Bladder microvascular endothelial cell (primary cell): ENCODE data around the gene SRRM2. TPM values are rescaled to one million over a fixed set of nuclear protein-coding genes. Genes with fewer than 3 reads are reported as not detected.

Experiments
- total RNA-seq: library from RNA; depleted of rRNA; stranded (reverse); fragments of >200 nt; gene quantifications from 2 replicates; pipeline ENCODE4 v1.2.3, GENCODE V29; 2014

Gene SRRM2
- 25.3 and 76.9 TPM in 2 replicates for total RNA-seq

DNA sequence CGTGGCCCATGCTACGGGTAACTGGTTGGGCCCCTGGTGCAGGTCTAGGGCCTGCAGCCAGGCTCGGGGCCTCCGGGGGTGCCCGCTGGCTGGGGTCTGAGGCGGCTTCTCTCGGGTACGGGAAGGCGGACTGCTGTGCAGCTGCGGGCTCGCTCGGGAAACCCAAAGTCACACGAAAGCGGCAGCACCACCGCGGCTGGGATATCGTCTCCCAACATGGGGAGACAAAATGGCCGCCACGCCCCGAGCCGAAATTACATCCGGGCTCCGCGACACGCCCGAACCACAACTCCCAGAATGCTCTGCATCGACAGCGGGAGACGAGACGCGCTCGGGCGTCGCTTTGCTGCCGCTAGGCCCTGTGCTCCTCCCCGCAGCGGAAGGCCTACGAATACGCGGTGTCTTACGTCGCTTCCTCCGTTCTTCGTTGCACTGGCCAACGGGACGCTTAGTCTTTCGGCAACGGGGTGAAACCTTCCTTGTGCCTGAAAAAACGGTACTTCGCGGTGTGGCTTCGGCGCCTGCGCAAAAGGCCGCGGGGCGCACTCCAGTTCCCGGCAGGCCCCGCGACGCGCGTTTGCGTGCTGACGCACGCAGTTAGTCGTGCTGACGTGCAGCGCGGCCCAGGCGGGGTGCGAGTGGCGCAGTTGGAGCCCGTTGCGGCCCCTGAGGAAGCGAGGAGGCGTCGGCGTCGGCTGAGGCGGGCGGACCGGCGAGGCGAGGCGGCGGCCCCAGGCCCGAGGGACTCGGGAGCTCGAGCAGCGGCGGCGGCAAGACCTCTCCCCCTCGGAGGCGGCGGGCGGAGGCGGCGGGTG lies at the start of gene SRRM2:
Gene SRRM2, plus strand, starts transcription at position 604 of the 815 bp plus-strand sequence. CDS start 3,727 bp downstream, outside the sequence.

GRCh38 chr16:2720064-2720457 lies 32.4 kb upstream of the SRRM2 start, which contains the start of gene PRSS27:
PRSS27 (minus strand) TSS chr16:2720224; CDS start chr16:2720160, 64 bp downstream.

DNA sequence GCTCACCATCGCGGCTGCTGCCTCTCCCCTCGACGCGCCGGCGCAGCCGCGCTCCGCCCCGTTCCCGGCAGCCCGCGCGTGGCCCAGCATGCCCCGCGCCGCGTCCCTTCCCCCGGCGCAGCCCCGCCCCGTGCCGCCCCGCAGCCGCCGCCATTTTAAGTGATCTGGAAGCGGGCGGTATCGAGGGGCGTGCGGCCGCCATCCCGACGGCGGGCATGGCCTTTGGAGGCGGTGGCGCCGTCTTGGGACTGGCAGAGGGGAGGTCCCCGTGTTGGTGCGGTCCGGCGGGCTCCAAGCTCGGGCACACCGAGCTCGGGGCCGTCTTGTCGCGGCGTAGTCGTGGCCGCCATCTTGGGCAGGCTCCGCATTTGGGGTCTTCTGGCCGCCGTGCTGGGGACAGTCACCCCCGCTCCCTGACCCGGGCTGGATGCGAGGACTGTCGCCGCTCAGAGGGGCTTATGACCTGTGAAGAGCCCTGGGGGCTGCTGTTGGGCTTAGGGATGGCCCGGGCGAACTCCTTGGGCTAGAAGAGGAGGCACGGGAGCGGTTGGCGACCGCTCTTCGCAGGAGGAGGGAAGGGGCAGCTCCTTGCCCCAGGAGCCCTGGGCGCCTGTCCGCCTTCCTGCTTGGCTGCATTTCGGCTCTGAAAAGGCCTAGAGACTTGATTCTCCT lies 24.9 kb downstream of the SRRM2 start, which contains the start of gene ELOB:
Gene ELOB, minus strand, starts transcription at position 50 of the 672 bp plus-strand sequence. Its CDS starts 41 bp downstream, at position 9.

DNA sequence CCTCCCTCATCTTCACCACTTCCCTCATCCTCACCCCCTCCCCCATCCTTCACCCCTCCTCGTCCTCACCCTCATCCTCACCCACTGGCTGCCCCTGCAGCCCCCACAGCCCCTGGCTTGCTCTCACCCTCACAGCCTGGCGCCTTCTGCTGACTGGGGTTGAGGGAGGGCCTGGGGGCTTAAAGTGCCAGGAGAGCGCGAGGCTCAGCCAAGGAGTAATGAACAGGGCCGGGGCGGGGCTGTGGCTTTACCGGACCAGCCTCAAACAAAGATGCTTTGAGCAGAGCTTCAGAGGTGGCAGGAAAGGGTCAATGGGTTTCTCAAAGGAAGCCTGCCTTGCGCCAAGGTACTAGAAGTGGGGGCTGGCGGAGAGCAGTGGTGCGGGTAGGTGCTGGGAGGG lies 35.0 kb downstream of the SRRM2 start, which contains the start of gene PRSS33:
Gene PRSS33, minus strand, starts transcription at position 155 of the 400 bp plus-strand sequence. CDS start 1,013 bp downstream, outside the sequence.

GRCh38 chr16:2816751-2817339 lies 64.4 kb downstream of the SRRM2 start, which contains the start of gene PRSS21:
PRSS21 (plus strand) TSS chr16:2817237; CDS start chr16:2817269, 32 bp downstream.

Other genes with a start within 250 kb of the SRRM2 start
- gene ATP6V0C, start 238.7 kb upstream of the SRRM2 start, total RNA-seq: 5.7 and 17.4 TPM in 2 replicates
- gene AMDHD2, start 232.3 kb upstream of the SRRM2 start, total RNA-seq: 32.9 and 54.7 TPM in 2 replicates
- not detected in 2 replicates for gene CEMP1, start 221.2 kb upstream of the SRRM2 start, total RNA-seq
- 16.5 and 22.6 TPM in 2 replicates for gene PDPK1, start 214.6 kb upstream of the SRRM2 start, total RNA-seq
- 21.2 and 24.5 TPM in 2 replicates for gene KCTD5, start 70.1 kb upstream of the SRRM2 start, total RNA-seq
- gene PRSS27, start 32.4 kb upstream of the SRRM2 start, total RNA-seq: 0.16 and 0.19 TPM in 2 replicates
- gene ELOB, start 24.6 kb downstream of the SRRM2 start, total RNA-seq: 227 and 361 TPM in 2 replicates
- gene PRSS33, start 34.9 kb downstream of the SRRM2 start, total RNA-seq: not detected in 2 replicates
- gene PRSS41, start 45.8 kb downstream of the SRRM2 start, total RNA-seq: not detected in 2 replicates
- gene PRSS21, start 64.6 kb downstream of the SRRM2 start, total RNA-seq: 0.32 and 1.7 TPM in 2 replicates
- 0.44 and 0.65 TPM in 2 replicates for gene ZG16B, start 77.7 kb downstream of the SRRM2 start, total RNA-seq
- gene PRSS22, start 105.5 kb downstream of the SRRM2 start, total RNA-seq: not detected in 2 replicates
- 32.2 and 59.3 TPM in 2 replicates for gene FLYWCH2, start 130.6 kb downstream of the SRRM2 start, total RNA-seq
- 31.2 and 36.3 TPM in 2 replicates for gene FLYWCH1, start 159.3 kb downstream of the SRRM2 start, total RNA-seq
- not detected in 2 replicates for gene KREMEN2, start 211.6 kb downstream of the SRRM2 start, total RNA-seq
- 11.3 and 13.3 TPM in 2 replicates for gene PAQR4, start 216.7 kb downstream of the SRRM2 start, total RNA-seq
- gene PKMYT1, start 227.8 kb downstream of the SRRM2 start, total RNA-seq: 5.0 and 6.6 TPM in 2 replicates